Posterior vena cava (tissue), 2 donors: ENCODE data around the gene HBQ1. TPM values are rescaled to one million over a fixed set of nuclear protein-coding genes. Genes with fewer than 3 reads are reported as not detected.
A peak's percentile ranks its signal among the peaks of the same experiment; 100 is the strongest.
"Not testable (repeated sequence)": the region's sequence is repeated elsewhere in the genome, so short reads cannot be mapped to it uniquely, and the experiment has no call there.

ENCODE experiments used
- DNase-seq: peaks from one replicate; pipeline ENCODE4 v3.0.0-alpha.2; 2020; ENCODE audit warnings: low spot score
- intact Hi-C, 2 donors: fragments of 100-400 bp; cut with DNase I; formaldehyde crosslinking; loops; one replicate each; pipeline versions ENCODE4 v1.14.1 to v1.14.2; 2022 to 2023
- total RNA-seq, 2 donors: library from RNA; stranded (reverse); fragmentation: NEBNext Ultra II Directional; extraction: Animal tissue kit (Norgen Biotek cat#: 25700); gene quantifications; one replicate each; pipeline ENCODE4 v1.2.1, GENCODE V29; 2021
- donor health status: DM: yes; HTN: yes; CAD: no.
- donor health status: DM: yes; HTN: yes; CAD: no.

The HBQ1 gene
- total RNA-seq, 2 donors from 2014 or later: 0.48 TPM; not detected in 1

DNA sequence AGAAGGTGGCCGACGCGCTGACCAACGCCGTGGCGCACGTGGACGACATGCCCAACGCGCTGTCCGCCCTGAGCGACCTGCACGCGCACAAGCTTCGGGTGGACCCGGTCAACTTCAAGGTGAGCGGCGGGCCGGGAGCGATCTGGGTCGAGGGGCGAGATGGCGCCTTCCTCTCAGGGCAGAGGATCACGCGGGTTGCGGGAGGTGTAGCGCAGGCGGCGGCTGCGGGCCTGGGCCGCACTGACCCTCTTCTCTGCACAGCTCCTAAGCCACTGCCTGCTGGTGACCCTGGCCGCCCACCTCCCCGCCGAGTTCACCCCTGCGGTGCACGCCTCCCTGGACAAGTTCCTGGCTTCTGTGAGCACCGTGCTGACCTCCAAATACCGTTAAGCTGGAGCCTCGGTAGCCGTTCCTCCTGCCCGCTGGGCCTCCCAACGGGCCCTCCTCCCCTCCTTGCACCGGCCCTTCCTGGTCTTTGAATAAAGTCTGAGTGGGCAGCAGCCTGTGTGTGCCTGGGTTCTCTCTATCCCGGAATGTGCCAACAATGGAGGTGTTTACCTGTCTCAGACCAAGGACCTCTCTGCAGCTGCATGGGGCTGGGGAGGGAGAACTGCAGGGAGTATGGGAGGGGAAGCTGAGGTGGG is 6.9 kb upstream of the HBQ1 start:
- DNase-seq, intact Hi-C loops: not testable (repeated sequence)

DNA sequence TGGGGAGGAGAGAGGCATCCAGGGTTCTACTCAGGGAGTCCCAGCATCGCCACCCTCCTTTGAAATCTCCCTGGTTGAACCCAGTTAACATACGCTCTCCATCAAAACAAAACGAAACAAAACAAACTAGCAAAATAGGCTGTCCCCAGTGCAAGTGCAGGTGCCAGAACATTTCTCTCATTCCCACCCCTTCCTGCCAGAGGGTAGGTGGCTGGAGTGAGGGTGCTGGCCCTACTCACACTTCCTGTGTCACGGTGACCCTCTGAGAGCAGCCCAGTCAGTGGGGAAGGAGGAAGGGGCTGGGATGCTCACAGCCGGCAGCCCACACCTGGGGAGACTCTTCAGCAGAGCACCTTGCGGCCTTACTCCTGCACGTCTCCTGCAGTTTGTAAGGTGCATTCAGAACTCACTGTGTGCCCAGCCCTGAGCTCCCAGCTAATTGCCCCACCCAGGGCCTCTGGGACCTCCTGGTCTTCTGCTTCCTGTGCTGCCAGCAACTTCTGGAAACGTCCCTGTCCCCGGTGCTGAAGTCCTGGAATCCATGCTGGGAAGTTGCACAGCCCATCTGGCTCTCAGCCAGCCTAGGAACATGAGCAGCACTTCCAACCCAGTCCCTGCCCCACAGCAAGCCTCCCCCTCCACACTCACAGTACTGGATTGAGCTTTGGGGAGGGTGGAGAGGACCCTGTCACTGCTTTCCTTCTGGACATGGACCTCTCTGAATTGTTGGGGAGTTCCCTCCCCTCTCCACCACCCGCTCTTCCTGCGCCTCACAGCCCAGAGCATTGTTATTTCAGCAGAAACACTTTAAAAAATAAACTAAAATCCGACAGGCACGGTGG is 6.1 kb upstream of the HBQ1 start:
- intact Hi-C loops, DNase-seq: not testable (repeated sequence)

GRCh38 chr16:175011-175949 is 5.0 kb upstream of the HBQ1 start:
- no peak for DNase-seq
- intact Hi-C loops: no loop called here

DNA sequence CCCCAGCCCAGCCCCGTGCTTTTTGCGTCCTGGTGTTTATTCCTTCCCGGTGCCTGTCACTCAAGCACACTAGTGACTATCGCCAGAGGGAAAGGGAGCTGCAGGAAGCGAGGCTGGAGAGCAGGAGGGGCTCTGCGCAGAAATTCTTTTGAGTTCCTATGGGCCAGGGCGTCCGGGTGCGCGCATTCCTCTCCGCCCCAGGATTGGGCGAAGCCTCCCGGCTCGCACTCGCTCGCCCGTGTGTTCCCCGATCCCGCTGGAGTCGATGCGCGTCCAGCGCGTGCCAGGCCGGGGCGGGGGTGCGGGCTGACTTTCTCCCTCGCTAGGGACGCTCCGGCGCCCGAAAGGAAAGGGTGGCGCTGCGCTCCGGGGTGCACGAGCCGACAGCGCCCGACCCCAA is 4.3 kb upstream of the HBQ1 start:
- intact Hi-C loops, DNase-seq: not testable (repeated sequence)

DNA sequence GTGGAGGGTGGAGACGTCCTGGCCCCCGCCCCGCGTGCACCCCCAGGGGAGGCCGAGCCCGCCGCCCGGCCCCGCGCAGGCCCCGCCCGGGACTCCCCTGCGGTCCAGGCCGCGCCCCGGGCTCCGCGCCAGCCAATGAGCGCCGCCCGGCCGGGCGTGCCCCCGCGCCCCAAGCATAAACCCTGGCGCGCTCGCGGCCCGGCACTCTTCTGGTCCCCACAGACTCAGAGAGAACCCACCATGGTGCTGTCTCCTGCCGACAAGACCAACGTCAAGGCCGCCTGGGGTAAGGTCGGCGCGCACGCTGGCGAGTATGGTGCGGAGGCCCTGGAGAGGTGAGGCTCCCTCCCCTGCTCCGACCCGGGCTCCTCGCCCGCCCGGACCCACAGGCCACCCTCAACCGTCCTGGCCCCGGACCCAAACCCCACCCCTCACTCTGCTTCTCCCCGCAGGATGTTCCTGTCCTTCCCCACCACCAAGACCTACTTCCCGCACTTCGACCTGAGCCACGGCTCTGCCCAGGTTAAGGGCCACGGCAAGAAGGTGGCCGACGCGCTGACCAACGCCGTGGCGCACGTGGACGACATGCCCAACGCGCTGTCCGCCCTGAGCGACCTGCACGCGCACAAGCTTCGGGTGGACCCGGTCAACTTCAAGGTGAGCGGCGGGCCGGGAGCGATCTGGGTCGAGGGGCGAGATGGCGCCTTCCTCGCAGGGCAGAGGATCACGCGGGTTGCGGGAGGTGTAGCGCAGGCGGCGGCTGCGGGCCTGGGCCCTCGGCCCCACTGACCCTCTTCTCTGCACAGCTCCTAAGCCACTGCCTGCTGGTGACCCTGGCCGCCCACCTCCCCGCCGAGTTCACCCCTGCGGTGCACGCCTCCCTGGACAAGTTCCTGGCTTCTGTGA is 3.5 kb upstream of the HBQ1 start, which contains the start of gene HBA1:
Gene HBA1 (plus strand): TSS at position 204 of the 906 bp plus-strand sequence. CDS start 37 bp downstream, at position 241.
- intact Hi-C loops, DNase-seq: not testable (repeated sequence)

DNA sequence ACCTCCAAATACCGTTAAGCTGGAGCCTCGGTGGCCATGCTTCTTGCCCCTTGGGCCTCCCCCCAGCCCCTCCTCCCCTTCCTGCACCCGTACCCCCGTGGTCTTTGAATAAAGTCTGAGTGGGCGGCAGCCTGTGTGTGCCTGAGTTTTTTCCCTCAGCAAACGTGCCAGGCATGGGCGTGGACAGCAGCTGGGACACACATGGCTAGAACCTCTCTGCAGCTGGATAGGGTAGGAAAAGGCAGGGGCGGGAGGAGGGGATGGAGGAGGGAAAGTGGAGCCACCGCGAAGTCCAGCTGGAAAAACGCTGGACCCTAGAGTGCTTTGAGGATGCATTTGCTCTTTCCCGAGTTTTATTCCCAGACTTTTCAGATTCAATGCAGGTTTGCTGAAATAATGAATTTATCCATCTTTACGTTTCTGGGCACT is 2.9 kb upstream of the HBQ1 start:
- intact Hi-C loops: no loop called here
- DNase-seq: no peak

- DNase-seq: no peak
- intact Hi-C loops: no loop called here
Measured at GRCh38 chr16:177981-178667, 2.1 kb upstream of the HBQ1 start.

DNA sequence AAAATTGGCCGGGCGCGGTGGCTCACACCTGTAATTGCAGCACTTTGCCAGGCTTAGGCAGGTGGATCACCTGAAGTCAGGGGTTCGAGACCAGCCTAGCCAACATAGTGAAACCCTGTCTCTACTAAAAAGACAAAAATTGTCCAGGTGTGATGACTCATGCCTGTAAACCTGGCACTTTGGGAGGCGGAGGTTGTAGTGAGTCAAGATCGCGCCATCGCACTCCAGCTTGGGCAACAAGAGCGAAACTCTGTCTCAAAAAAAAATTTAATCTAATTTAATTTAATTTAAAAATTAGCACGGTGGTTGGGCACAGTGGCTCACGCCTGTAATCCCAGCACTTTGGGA is 1.6 kb upstream of the HBQ1 start:
- intact Hi-C loops: no loop called here

DNA sequence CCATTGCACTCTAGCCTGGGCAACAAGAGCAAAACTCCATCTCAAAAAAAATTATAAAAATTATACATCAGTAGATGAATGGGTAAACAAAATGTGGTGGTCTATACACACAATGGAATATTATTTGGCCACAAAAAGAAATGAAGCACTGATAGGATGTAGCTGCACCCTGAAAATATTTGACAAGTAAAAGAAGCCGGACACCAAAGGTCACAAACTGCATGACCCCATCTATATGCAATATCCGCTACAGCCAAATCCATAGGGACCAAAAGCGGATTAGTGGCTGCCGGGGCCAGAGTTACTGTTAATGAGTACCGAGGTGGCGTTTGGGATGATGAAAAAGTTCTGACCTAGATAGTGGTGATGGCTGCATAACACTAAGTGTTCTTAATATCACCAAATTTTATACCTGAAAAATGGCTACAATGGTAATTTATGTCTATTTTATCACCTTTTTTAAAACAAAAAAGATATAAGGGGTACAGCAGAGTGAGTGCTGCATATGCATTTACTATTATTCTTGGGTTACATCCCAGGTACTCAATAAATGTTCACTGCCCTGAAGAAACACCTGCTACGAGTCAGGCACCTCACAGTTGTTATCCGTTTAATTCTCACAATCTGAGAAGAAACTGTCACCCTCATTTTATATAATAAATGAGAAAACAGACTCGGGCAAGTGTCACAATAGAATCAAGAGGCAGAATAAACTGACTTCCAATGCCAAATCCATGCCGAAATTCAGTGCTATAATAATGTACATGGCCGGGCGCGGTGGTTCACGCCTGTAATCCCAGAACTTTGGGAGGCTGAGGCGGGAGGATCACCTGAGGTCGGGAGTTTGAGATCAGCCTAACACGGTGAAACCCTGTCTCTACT is 807 bp upstream of the HBQ1 start:
- no peak for DNase-seq
- intact Hi-C loops: loop anchor here in 1 of 2 donors (5.0 kb wide), 1 partner anchor 72 kb away; no protein-coding TSS in a partner anchor

More for the DNA sequence above, 1.6 kb upstream of the HBQ1 start:
- DNase-seq: no peak

DNA sequence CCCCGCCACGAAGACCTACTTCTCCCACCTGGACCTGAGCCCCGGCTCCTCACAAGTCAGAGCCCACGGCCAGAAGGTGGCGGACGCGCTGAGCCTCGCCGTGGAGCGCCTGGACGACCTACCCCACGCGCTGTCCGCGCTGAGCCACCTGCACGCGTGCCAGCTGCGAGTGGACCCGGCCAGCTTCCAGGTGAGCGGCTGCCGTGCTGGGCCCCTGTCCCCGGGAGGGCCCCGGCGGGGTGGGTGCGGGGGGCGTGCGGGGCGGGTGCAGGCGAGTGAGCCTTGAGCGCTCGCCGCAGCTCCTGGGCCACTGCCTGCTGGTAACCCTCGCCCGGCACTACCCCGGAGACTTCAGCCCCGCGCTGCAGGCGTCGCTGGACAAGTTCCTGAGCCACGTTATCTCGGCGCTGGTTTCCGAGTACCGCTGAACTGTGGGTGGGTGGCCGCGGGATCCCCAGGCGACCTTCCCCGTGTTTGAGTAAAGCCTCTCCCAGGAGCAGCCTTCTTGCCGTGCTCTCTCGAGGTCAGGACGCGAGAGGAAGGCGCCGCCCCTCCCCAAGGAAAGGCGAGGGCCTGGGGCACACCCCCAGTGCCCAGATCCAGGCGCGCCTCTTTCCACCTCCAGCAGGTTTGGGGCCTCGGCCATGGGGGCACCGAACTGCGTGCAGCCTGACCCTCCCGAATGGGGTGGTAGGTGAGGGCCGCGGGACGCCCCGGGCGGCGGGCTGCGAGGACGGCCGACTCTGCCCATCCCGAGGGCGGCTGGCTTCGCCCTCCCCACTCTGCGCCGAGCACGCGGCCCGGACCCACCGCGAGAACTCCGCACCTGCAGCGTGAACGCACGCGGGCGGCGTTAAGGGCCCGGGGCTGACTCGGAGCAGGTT is 664 bp downstream of the HBQ1 start:
- DNase-seq: no peak
- intact Hi-C loops: loop anchor here in 1 of 2 donors (5.0 kb wide), 1 partner anchor 74 kb away; no protein-coding TSS in a partner anchor

GRCh38 chr16:181565-182021 is 1.3 kb downstream of the HBQ1 start:
- DNase-seq: peak; percentile 94

GRCh38 chr16:183005-183404 is 2.7 kb downstream of the HBQ1 start:
- intact Hi-C loops: loop anchor here in 1 of 2 donors (5.0 kb wide), 1 partner anchor 76 kb away; no protein-coding TSS in a partner anchor
- DNase-seq: no peak

More at GRCh38 chr16:181565-182021, 1.3 kb downstream of the HBQ1 start:
- intact Hi-C loops: loop anchor here in 1 of 2 donors (5.0 kb wide), 1 partner anchor 74 kb away; no protein-coding TSS in a partner anchor

- no peak for DNase-seq
Measured at GRCh38 chr16:185213-185612, 5.0 kb downstream of the HBQ1 start.

GRCh38 chr16:185691-186090 is 5.4 kb downstream of the HBQ1 start:
- intact Hi-C loops: no loop called here
- DNase-seq: no peak

More at GRCh38 chr16:185213-185612, 5.0 kb downstream of the HBQ1 start:
- intact Hi-C loops: no loop called here

DNA sequence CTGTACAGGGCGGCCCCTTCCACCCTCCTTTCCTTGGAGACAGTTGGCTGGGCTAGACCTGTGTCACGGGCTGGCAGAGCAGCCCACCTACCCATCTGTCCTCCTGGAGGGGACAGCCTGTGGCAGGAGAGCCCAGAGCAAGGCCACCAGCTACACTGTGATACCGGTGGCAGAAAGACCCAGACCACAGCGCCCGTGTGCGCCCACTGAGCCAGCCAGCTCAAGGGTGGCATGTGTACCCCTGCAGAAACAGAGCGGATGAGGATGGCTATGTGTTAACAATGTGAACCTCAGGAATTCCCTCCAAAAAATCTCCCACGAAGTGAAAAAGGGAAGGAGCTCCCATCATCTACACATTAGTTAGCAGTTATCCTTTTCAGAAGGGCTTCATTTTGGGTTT is 7.1 kb downstream of the HBQ1 start:
- intact Hi-C loops: no loop called here
- no peak for DNase-seq

DNA sequence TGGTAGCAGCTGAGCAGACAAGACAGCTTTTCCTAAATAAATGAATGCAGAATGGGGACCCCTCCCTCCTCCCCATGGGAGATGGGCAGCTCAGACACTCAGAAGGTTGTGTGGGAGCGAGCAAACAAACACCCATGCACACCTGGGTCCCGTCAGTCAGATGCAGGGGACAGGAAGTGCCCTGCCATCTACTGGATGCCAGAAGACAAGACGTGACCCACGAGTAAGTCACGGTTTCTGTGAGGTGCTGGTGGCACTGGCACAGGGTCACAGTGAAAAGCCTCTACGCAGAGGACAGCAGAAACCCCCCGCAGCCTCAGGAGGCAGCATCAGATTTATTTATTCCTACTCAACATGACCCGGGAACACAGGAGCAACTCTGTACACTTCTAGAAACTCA is 8.4 kb downstream of the HBQ1 start:
- intact Hi-C loops: no loop called here
- no peak for DNase-seq
